ENCODE results near the gene PLCZ1. TPM values are rescaled to one million over a fixed set of nuclear protein-coding genes. Genes with fewer than 3 reads are reported as not detected.

The PLCZ1 gene
- polyA plus RNA-seq, 3 donors = not detected

DNA sequence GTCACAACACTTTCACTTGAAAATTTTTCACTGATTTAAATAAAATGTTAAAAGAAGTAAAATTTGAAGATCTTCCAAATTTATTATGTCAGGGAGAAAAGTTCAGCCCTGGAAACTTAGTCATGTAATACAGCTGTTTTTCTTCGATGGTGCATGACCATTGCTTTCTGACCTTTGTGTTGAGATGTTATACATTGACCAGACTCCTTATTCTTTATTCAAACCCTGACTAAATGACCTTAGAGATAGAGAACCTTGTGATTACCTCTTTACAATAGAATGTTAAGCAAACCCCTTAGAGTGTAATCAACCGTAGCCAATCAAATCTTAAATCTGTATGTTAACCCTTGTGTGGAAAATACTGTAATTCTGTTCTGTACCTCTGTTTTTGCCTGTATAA, 34.5 kb downstream of the PLCZ1 start:
- Mint-ChIP-seq H3K4me3 (no peak overlapping the region), H3K4me1 (no peaks in the 10 kb centered on the region), H3K9me3 (peaks cover 0 to 8% (median 3%) of the 10 kb centered on the region in 7 donors), H3K27me3 (ENCODE audit: low read depth in 3 of 3) (no peaks in the 10 kb centered on the region), H3K36me3 (no peaks in the 10 kb centered on the region), H3K27ac (no peak overlapping the region)
- Histone ChIP-seq H3K27me3 (ENCODE audit: control insufficient read depth in 2 of 2, insufficient read depth in 2 of 2, low read length in 2 of 2) (no peaks in the 10 kb centered on the region), H4K20me1 (ENCODE audit: insufficient read depth, low read length) (no peaks in the 10 kb centered on the region), H3K4me1 (ENCODE audit: control insufficient read depth in 1 of 2, insufficient read depth in 2 of 2, low read length in 2 of 2) (no peaks in the 10 kb centered on the region), H3K27ac (ENCODE audit: low read depth in 1 of 2, low read length in 2 of 2) (no peak overlapping the region), H3K9me3 (replicated peaks in 1 of 2; ENCODE audit: control insufficient read depth in 1 of 2, insufficient read depth in 1 of 2, low read length in 2 of 2) (peaks cover 0 to 5% of the 10 kb centered on the region in 2 donors), H3K79me2 (ENCODE audit: insufficient read depth, low read length) (no peaks in the 10 kb centered on the region), H3K4me3 (replicated peaks in 1 of 3; ENCODE audit: low read depth in 2 of 3, low read length in 3 of 3) (no peak overlapping the region), H3K9ac (ENCODE audit: insufficient read depth, low read length, poor library complexity, severe bottlenecking) (no peak overlapping the region), H2AFZ (ENCODE audit: insufficient read depth, low read depth, low read length, poor library complexity, severe bottlenecking) (no peak overlapping the region), H3K4me2 (replicated peaks; ENCODE audit: extremely low read depth, low read length, poor library complexity, severe bottlenecking) (no peak overlapping the region), H3K36me3 (replicated peaks in 1 of 2; ENCODE audit: control insufficient read depth in 1 of 2, insufficient read depth in 2 of 2, low read length in 2 of 2) (no peaks in the 10 kb centered on the region)
- no peak for DNase-seq
- intact Hi-C loops (cut with micrococcal nuclease) = no loop called here
- TF ChIP-seq, protein P1, sequence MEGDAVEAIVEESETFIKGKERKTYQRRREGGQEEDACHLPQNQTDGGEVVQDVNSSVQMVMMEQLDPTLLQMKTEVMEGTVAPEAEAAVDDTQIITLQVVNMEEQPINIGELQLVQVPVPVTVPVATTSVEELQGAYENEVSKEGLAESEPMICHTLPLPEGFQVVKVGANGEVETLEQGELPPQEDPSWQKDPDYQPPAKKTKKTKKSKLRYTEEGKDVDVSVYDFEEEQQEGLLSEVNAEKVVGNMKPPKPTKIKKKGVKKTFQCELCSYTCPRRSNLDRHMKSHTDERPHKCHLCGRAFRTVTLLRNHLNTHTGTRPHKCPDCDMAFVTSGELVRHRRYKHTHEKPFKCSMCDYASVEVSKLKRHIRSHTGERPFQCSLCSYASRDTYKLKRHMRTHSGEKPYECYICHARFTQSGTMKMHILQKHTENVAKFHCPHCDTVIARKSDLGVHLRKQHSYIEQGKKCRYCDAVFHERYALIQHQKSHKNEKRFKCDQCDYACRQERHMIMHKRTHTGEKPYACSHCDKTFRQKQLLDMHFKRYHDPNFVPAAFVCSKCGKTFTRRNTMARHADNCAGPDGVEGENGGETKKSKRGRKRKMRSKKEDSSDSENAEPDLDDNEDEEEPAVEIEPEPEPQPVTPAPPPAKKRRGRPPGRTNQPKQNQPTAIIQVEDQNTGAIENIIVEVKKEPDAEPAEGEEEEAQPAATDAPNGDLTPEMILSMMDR (IDR thresholded peaks at IDR 0.05) = no peak
- no CpG with 5 or more reads among the region's 2 CpGs for WGBS (ENCODE audit: insufficient coverage)

DNA sequence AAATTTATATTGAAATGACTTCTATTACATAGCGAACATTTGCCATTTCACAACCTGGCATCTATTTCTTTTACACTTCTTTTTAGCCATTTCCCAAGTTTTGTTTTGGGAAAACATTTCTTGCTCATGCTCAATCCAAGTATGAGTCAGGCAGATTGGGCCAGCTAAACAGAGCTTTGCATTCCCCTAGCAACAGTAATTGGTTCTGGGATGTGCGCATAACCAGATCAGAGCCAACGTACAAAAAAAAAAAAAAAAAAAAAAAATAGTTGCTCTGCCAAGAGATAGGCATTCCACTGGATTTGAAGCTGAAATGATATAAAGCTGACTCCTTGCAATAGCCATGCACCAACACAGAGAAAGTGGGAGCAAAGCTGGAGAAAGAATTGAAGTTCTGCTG, 37.5 kb downstream of the PLCZ1 start:
- no CpG with 5 or more reads among the region's 3 CpGs for WGBS (ENCODE audit: insufficient coverage)

More for the DNA sequence above, 37.5 kb downstream of the PLCZ1 start:
- no peaks in the 10 kb centered on the region for H3K79me2 ChIP-seq (ENCODE audit: insufficient read depth, low read length)
- TF ChIP-seq, protein P1 (IDR thresholded peaks at IDR 0.05) = no peak
- H3K27ac ChIP-seq (ENCODE audit: low read depth in 1 of 2, low read length in 2 of 2) = no peak overlapping the region
- H3K9me3 ChIP-seq (replicated peaks in 1 of 2; ENCODE audit: control insufficient read depth in 1 of 2, insufficient read depth in 1 of 2, low read length in 2 of 2) = no peaks in the 10 kb centered on the region
- H3K4me1 Mint-ChIP-seq = no peaks in the 10 kb centered on the region
- H3K4me3 ChIP-seq (replicated peaks in 1 of 3; ENCODE audit: low read depth in 2 of 3, low read length in 3 of 3) = no peak overlapping the region
- H3K27me3 Mint-ChIP-seq (ENCODE audit: low read depth in 3 of 3) = no peaks in the 10 kb centered on the region
- H3K36me3 ChIP-seq (replicated peaks in 1 of 2; ENCODE audit: control insufficient read depth in 1 of 2, insufficient read depth in 2 of 2, low read length in 2 of 2) = no peaks in the 10 kb centered on the region
- H3K4me1 ChIP-seq (ENCODE audit: control insufficient read depth in 1 of 2, insufficient read depth in 2 of 2, low read length in 2 of 2) = no peaks in the 10 kb centered on the region
- H4K20me1 ChIP-seq (ENCODE audit: insufficient read depth, low read length) = no peaks in the 10 kb centered on the region
- no peak overlapping the region for H3K27ac Mint-ChIP-seq
- no peaks in the 10 kb centered on the region for H3K36me3 Mint-ChIP-seq
- H3K9ac ChIP-seq (ENCODE audit: insufficient read depth, low read length, poor library complexity, severe bottlenecking) = no peak overlapping the region
- H3K4me3 Mint-ChIP-seq = no peak overlapping the region
- no peak for DNase-seq
- no peak overlapping the region for H2AFZ ChIP-seq (ENCODE audit: insufficient read depth, low read depth, low read length, poor library complexity, severe bottlenecking)
- H3K9me3 Mint-ChIP-seq = peaks cover 0 to 4% (median 0%) of the 10 kb centered on the region in 7 donors
- H3K4me2 ChIP-seq (replicated peaks; ENCODE audit: extremely low read depth, low read length, poor library complexity, severe bottlenecking) = no peak overlapping the region
- H3K27me3 ChIP-seq (ENCODE audit: control insufficient read depth in 2 of 2, insufficient read depth in 2 of 2, low read length in 2 of 2) = no peaks in the 10 kb centered on the region
- intact Hi-C loops (cut with micrococcal nuclease) = no loop called here

Data from CD14-positive monocyte (primary cell).